HepG2 (cell line): ENCODE results near the gene UBC. TPM values are rescaled to one million over a fixed set of nuclear protein-coding genes. Genes with fewer than 3 reads are reported as not detected.

Source experiments
- ASH2L ChIP-seq: fragments of 300-600, 200-600 bp; sonication (generic); IDR thresholded peaks from 2 replicates; pipeline ENCODE4 v1.7.0; 2017; ENCODE audit warnings: low read depth, mild to moderate bottlenecking, moderate library complexity, mixed read lengths, low read length; ENCODE audit not compliant: insufficient read length
- BHLHE40 ChIP-seq: IDR thresholded peaks from 2 replicates; pipeline ENCODE4 v1.6.1; 2011; ENCODE audit warnings: low read length, improper control_type of control experiment
- DMAP1 ChIP-seq: IDR thresholded peaks from 2 replicates; pipeline ENCODE4 v1.6.1; 2016
- GABPA ChIP-seq, 2 experiments: IDR thresholded peaks; 2 replicates each; pipeline ENCODE4 v1.6.1; 2011 to 2016; ENCODE audit warnings: low read depth in 2 of 2, low read length in 1 of 2, missing biosample characterization in 1 of 2, missing genetic modification characterization in 1 of 2
- HDAC2 ChIP-seq: sonication (generic); formaldehyde crosslinking; IDR thresholded peaks from 2 replicates; pipeline ENCODE4 v1.4.0; 2020; ENCODE audit warnings: missing genetic modification reagents
- HNRNPL ChIP-seq: fragments of 200-400 bp; formaldehyde crosslinking; IDR thresholded peaks from 2 replicates; pipeline ENCODE4 v1.6.1; 2017; ENCODE audit warnings: mild to moderate bottlenecking, low read depth, low read length
- MIER3 ChIP-seq: IDR thresholded peaks from 2 replicates; pipeline ENCODE4 v1.6.1; 2016; ENCODE audit warnings: missing compliant biosample characterization, borderline replicate concordance
- PHF5A ChIP-seq: IDR thresholded peaks from one replicate; pipeline ENCODE4 v1.6.1; 2018; ENCODE audit warnings: low read depth, missing genetic modification reagents; ENCODE audit not compliant: unreplicated experiment
- SALL1 ChIP-seq: sonication (generic); formaldehyde crosslinking; IDR thresholded peaks from 2 replicates; pipeline ENCODE4 v1.8.0; 2022; ENCODE audit warnings: mild to moderate bottlenecking, missing genetic modification reagents
- SIX1 ChIP-seq: sonication (generic); formaldehyde crosslinking; IDR thresholded peaks from 2 replicates; pipeline ENCODE4 v1.4.0; 2020; ENCODE audit warnings: missing genetic modification reagents, borderline replicate concordance
- SPEN ChIP-seq: sonication (generic); formaldehyde crosslinking; IDR thresholded peaks from 2 replicates; pipeline ENCODE4 v1.5.1; 2020; ENCODE audit warnings: low read depth, mild to moderate bottlenecking, missing genetic modification reagents
- ZNF34 ChIP-seq: sonication (generic); formaldehyde crosslinking; IDR thresholded peaks from 2 replicates; pipeline ENCODE4 v1.4.0; 2020; ENCODE audit warnings: mild to moderate bottlenecking, missing genetic modification reagents, borderline replicate concordance
- ZNF616 ChIP-seq: sonication (generic); formaldehyde crosslinking; IDR thresholded peaks from 2 replicates; pipeline ENCODE4 v1.5.0; 2020; ENCODE audit warnings: low read depth, mild to moderate bottlenecking, missing genetic modification reagents
- ZSCAN21 ChIP-seq: sonication (generic); formaldehyde crosslinking; IDR thresholded peaks from 2 replicates; pipeline ENCODE4 v1.8.0; 2022; ENCODE audit warnings: mild to moderate bottlenecking, missing genetic modification reagents, moderate library complexity, borderline replicate concordance
- ZSCAN30 ChIP-seq: sonication (generic); formaldehyde crosslinking; IDR thresholded peaks from 2 replicates; pipeline ENCODE4 v1.5.0; 2020; ENCODE audit warnings: mild to moderate bottlenecking, missing genetic modification reagents
- polyA plus RNA-seq, 8 experiments: library from polyadenylated mRNA; depleted of rRNA in 3 of 8; stranded (reverse) in 7 of 8; unstranded in 1 of 8; fragments of >200 nt; fragmentation: Illumina TruSeq in 4 of 8; extraction: Trizol in 4 of 8; gene quantifications; 2 replicates each; pipeline versions ENCODE4 v1.2.1 to v1.2.3, GENCODE V29; 2011 to 2016; ENCODE audit warnings: low read depth in 4 of 8, missing spikeins in 1 of 8, mixed read lengths in 1 of 8; ENCODE audit not compliant: insufficient read depth in 1 of 8
- total RNA-seq, 5 experiments: library from RNA; depleted of rRNA; stranded (reverse); fragments of >200 nt; fragmentation: Illumina TruSeq; extraction: Trizol; gene quantifications; 2 replicates each; pipeline ENCODE4 v1.2.3, GENCODE V29; 2016; ENCODE audit warnings: low read depth in 1 of 5
- TF ChIP-seq, protein P1 (sequence below): sonication (generic); formaldehyde crosslinking; IDR thresholded peaks from 2 replicates; pipeline ENCODE4 v1.4.0; 2020; ENCODE audit warnings: mild to moderate bottlenecking, missing genetic modification reagents
- TF ChIP-seq, protein P2 (sequence below): sonication (generic); formaldehyde crosslinking; IDR thresholded peaks from 2 replicates; pipeline ENCODE4 v1.4.0; 2020; ENCODE audit warnings: low read depth, missing genetic modification reagents
- TF ChIP-seq, protein P3 (sequence below): sonication (generic); formaldehyde crosslinking; IDR thresholded peaks from 2 replicates; pipeline ENCODE4 v1.5.1; 2020; ENCODE audit warnings: mild to moderate bottlenecking, missing genetic modification reagents, borderline replicate concordance
- TF ChIP-seq, protein P4 (sequence below): sonication (generic); formaldehyde crosslinking; IDR thresholded peaks from 2 replicates; pipeline ENCODE4 v1.9.0; 2022; ENCODE audit warnings: low read depth, missing genetic modification reagents

Gene UBC
- total and polyA plus RNA-seq, 2 of the 13 experiments (the other 11 are each of a cell fraction or from before 2014, with no cell fraction given) = 805 to 1,432 TPM

DNA sequence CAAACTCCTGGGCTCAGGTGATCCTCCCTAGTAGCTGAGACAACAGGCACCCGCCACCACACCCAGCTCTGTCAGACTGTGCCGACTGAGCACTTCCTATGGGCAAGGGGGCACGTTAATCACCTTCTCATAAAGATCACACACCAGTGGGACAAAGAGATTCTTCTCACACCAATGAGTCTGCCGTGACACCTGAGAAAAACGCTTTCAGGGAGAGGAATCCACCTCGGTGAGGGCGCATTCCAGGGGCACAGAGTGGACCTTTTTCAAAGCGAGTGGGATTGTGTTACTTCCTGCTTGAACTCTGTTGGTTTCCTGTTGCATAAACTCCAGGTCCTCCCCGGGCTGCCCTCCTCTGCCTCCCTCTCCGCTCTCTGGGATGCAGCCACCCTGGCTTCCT is 33.3 kb downstream of the UBC start (continued):
- TF ChIP-seq, protein P1, sequence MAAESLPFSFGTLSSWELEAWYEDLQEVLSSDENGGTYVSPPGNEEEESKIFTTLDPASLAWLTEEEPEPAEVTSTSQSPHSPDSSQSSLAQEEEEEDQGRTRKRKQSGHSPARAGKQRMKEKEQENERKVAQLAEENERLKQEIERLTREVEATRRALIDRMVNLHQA = no peak
- TF ChIP-seq ZSCAN21 (CRISPR knock-in tag) (peak; percentile 67; the same call in 1 of the 2 replicates), ZNF34 (no peak), SPEN (peak; percentile 60; the same call in 1 of the 2 replicates), GABPA (IDR thresholded peaks at IDR 0.05; ENCODE audit: low read depth, low read length) (peak; percentile 40), GABPA (CRISPR knock-in tag; IDR thresholded peaks at IDR 0.05; ENCODE audit: low read depth) (peak; percentile 84), MIER3 (no peak; the same call in 1 of the 2 replicates), SALL1 (peak; percentile 81), HDAC2 (CRISPR knock-in tag) (peak; percentile 78), DMAP1 (CRISPR knock-in tag) (0 out of 2 replicates have a peak, but pooled peaks have one; percentile 21), ZSCAN30 (CRISPR knock-in tag) (no peak), BHLHE40 (no peak), ASH2L (peak; percentile 57), HNRNPL (no peak), PHF5A (peak; percentile 36), ZNF616 (CRISPR knock-in tag) (no peak), SIX1 (CRISPR knock-in tag) (peak; percentile 83; the same call in 1 of the 2 replicates)
- TF ChIP-seq, protein P2, sequence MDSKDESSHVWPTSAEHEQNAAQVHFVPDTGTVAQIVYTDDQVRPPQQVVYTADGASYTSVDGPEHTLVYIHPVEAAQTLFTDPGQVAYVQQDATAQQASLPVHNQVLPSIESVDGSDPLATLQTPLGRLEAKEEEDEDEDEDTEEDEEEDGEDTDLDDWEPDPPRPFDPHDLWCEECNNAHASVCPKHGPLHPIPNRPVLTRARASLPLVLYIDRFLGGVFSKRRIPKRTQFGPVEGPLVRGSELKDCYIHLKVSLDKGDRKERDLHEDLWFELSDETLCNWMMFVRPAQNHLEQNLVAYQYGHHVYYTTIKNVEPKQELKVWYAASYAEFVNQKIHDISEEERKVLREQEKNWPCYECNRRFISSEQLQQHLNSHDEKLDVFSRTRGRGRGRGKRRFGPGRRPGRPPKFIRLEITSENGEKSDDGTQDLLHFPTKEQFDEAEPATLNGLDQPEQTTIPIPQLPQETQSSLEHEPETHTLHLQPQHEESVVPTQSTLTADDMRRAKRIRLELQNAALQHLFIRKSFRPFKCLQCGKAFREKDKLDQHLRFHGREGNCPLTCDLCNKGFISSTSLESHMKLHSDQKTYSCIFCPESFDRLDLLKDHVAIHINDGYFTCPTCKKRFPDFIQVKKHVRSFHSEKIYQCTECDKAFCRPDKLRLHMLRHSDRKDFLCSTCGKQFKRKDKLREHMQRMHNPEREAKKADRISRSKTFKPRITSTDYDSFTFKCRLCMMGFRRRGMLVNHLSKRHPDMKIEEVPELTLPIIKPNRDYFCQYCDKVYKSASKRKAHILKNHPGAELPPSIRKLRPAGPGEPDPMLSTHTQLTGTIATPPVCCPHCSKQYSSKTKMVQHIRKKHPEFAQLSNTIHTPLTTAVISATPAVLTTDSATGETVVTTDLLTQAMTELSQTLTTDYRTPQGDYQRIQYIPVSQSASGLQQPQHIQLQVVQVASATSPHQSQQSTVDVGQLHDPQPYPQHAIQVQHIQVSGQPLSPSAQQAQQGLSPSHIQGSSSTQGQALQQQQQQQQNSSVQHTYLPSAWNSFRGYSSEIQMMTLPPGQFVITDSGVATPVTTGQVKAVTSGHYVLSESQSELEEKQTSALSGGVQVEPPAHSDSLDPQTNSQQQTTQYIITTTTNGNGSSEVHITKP = 0 out of 2 replicates have a peak, but pooled peaks have one; percentile 28
- TF ChIP-seq, protein P3, sequence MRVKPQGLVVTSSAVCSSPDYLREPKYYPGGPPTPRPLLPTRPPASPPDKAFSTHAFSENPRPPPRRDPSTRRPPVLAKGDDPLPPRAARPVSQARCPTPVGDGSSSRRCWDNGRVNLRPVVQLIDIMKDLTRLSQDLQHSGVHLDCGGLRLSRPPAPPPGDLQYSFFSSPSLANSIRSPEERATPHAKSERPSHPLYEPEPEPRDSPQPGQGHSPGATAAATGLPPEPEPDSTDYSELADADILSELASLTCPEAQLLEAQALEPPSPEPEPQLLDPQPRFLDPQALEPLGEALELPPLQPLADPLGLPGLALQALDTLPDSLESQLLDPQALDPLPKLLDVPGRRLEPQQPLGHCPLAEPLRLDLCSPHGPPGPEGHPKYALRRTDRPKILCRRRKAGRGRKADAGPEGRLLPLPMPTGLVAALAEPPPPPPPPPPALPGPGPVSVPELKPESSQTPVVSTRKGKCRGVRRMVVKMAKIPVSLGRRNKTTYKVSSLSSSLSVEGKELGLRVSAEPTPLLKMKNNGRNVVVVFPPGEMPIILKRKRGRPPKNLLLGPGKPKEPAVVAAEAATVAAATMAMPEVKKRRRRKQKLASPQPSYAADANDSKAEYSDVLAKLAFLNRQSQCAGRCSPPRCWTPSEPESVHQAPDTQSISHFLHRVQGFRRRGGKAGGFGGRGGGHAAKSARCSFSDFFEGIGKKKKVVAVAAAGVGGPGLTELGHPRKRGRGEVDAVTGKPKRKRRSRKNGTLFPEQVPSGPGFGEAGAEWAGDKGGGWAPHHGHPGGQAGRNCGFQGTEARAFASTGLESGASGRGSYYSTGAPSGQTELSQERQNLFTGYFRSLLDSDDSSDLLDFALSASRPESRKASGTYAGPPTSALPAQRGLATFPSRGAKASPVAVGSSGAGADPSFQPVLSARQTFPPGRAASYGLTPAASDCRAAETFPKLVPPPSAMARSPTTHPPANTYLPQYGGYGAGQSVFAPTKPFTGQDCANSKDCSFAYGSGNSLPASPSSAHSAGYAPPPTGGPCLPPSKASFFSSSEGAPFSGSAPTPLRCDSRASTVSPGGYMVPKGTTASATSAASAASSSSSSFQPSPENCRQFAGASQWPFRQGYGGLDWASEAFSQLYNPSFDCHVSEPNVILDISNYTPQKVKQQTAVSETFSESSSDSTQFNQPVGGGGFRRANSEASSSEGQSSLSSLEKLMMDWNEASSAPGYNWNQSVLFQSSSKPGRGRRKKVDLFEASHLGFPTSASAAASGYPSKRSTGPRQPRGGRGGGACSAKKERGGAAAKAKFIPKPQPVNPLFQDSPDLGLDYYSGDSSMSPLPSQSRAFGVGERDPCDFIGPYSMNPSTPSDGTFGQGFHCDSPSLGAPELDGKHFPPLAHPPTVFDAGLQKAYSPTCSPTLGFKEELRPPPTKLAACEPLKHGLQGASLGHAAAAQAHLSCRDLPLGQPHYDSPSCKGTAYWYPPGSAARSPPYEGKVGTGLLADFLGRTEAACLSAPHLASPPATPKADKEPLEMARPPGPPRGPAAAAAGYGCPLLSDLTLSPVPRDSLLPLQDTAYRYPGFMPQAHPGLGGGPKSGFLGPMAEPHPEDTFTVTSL (CRISPR knock-in tag) = 0 out of 2 replicates have a peak, but pooled peaks have one; percentile 35
- TF ChIP-seq, protein P4, sequence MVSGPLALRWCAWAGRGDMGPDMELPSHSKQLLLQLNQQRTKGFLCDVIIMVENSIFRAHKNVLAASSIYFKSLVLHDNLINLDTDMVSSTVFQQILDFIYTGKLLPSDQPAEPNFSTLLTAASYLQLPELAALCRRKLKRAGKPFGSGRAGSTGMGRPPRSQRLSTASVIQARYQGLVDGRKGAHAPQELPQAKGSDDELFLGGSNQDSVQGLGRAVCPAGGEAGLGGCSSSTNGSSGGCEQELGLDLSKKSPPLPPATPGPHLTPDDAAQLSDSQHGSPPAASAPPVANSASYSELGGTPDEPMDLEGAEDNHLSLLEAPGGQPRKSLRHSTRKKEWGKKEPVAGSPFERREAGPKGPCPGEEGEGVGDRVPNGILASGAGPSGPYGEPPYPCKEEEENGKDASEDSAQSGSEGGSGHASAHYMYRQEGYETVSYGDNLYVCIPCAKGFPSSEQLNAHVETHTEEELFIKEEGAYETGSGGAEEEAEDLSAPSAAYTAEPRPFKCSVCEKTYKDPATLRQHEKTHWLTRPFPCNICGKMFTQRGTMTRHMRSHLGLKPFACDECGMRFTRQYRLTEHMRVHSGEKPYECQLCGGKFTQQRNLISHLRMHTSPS (CRISPR knock-in tag) = peak; percentile 61; the same call in 1 of the 2 replicates
